ENCODE data around the gene NTSR2.

The NTSR2 gene, protein sequence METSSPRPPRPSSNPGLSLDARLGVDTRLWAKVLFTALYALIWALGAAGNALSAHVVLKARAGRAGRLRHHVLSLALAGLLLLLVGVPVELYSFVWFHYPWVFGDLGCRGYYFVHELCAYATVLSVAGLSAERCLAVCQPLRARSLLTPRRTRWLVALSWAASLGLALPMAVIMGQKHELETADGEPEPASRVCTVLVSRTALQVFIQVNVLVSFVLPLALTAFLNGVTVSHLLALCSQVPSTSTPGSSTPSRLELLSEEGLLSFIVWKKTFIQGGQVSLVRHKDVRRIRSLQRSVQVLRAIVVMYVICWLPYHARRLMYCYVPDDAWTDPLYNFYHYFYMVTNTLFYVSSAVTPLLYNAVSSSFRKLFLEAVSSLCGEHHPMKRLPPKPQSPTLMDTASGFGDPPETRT

DNA sequence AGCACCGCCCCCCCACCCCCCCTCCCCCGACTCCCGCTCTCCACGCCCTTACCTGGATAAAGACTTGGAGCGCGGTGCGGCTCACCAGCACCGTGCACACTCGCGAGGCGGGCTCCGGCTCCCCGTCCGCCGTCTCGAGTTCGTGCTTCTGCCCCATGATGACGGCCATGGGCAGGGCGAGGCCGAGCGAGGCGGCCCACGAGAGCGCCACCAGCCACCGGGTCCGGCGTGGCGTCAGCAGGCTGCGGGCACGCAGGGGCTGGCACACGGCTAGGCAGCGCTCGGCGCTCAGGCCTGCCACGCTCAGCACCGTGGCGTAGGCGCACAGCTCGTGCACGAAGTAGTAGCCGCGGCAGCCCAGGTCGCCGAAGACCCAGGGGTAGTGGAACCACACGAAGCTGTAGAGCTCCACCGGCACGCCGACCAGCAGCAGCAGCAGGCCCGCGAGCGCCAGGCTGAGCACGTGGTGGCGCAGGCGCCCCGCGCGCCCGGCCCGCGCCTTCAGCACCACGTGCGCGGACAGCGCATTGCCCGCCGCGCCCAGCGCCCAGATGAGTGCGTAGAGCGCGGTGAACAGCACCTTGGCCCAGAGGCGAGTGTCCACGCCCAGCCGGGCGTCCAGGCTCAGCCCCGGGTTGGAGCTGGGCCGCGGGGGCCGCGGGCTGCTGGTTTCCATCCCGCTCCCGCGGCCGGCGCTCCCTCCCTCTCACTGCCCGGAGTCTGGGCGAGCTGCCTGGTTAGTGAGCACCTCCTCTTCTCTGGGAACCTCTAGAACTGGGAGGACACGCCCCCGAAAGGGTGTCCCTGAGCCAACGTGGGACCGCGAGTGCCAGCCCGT, at the start of gene NTSR2:
NTSR2 (minus strand) TSS at position 742 of the 838 bp plus-strand sequence; CDS start at position 676, 66 bp downstream.
- H3K27ac ChIP-seq: no peak within 1 kb of the TSS
- TF ChIP-seq, protein P1, sequence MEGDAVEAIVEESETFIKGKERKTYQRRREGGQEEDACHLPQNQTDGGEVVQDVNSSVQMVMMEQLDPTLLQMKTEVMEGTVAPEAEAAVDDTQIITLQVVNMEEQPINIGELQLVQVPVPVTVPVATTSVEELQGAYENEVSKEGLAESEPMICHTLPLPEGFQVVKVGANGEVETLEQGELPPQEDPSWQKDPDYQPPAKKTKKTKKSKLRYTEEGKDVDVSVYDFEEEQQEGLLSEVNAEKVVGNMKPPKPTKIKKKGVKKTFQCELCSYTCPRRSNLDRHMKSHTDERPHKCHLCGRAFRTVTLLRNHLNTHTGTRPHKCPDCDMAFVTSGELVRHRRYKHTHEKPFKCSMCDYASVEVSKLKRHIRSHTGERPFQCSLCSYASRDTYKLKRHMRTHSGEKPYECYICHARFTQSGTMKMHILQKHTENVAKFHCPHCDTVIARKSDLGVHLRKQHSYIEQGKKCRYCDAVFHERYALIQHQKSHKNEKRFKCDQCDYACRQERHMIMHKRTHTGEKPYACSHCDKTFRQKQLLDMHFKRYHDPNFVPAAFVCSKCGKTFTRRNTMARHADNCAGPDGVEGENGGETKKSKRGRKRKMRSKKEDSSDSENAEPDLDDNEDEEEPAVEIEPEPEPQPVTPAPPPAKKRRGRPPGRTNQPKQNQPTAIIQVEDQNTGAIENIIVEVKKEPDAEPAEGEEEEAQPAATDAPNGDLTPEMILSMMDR (conservative IDR thresholded peaks at IDR 0.05): no peak; the same call in 1 of the 2 replicates
- no peak for TF ChIP-seq ZFX (IDR thresholded peaks at IDR 0.05)

DNA sequence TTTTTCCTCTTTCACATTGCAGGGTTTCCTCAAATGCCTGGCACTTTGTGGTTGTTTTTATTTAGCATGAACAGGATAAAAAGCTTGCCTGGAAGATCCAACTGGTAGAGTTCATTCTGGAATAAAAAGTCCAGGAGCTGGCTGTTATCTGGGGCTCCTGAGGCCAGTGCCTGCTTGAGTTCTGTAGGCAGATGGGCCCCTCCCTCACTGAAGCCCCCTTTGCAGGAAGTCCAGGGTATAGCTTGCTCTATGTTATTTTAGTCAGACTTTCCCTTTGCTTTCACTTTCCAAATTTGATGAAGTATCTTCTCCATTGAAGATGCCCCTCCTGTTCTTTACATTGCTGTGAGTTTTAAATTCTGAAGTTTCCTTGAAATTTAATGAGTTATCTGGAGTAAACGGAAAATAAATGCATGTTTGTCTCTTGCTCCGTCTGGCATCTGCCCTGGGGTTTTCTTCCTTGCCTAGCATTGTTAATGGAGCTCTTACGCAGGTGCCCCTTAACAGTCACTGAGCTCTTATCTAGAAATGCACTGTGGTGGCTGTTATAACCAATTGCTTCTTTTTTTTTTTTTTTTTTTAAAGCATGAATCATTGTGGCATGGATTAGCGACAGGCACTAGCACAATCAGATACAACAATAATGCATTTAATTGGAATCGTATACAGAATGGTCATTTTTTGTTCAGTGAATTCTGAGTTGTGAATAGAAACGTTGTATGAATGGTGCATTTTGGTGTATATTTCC, 49.4 kb upstream of the NTSR2 start:
- no peak for TF ChIP-seq ZFX (IDR thresholded peaks at IDR 0.05)
- TF ChIP-seq, protein P1 (conservative IDR thresholded peaks at IDR 0.05): no peak
- H3K27ac ChIP-seq: no peak overlapping the region

DNA sequence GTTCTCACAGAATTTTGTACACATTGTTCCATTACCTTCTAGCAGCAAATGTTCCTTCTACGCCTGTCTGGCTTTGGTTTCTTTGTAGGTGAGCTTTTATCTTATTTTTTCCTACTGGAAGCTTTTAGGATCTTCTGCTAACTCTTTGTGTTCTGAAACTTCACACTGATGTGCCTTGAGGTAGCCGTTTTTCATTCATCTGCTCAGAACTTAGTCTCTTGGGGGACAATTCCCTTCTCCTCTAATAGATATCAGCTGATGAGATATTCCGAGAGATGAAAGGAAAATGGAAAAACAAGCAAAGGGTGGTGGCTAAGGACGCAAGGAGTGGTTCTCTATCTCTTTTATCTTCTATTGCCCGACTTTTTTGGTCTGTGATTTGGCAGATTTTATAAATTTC, 48.6 kb upstream of the NTSR2 start:
- H3K27ac ChIP-seq: no peak overlapping the region

DNA sequence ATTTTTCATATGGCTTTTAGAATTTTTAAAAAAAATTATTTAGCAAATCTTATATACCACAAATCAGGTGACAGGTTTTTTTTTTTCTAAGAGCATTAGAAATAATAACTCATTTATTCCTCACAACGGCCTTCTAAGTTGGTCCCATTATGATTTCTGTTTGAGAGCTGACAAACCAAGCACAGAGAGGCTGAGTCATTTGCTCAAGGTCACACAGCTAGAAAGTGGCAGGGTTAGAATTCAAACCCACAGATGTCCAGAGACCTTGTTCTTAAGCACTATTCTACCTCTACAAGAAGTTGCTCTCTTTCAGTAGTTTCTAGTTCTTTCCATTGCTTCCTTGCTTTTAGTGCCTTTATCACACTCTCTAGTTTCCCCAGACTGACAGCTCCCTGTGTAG, 47.6 kb upstream of the NTSR2 start:
- H3K27ac ChIP-seq: no peak overlapping the region
- TF ChIP-seq ZFX (IDR thresholded peaks at IDR 0.05): no peak
- TF ChIP-seq, protein P1 (conservative IDR thresholded peaks at IDR 0.05): no peak

More for the DNA sequence above, 48.6 kb upstream of the NTSR2 start:
- no peak for TF ChIP-seq ZFX (IDR thresholded peaks at IDR 0.05)
- TF ChIP-seq, protein P1 (conservative IDR thresholded peaks at IDR 0.05): no peak

DNA sequence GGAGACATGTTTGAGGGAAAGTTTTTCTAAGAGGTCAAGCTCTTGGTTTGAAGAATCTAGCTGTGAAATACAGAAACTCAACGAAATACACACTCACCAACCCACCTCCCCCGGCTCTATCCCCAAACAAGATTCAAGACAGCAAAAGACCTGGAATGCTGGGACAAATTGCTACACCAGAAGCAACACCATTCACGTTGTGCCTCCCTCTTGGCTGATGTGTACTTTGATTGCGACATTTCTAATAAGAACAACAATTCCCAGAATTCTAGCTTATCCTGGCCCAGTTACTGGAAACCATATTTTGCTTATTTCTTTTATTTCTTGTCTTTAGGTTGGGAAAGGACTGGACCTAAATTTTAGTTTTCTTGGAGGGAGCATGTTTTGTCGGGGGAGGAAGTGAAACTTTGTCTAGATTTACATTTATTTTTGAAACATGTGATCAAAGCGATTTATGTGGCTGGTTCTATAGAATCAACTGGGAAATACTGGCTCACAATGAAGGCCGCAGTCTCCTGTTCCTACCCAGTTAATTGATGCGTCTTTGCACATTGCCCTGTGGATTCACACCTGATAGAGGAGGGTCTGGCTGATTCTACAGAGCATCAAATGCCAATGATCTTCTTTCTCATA, 46.8 kb upstream of the NTSR2 start:
- H3K27ac ChIP-seq: no peak overlapping the region
- TF ChIP-seq ZFX (IDR thresholded peaks at IDR 0.05): no peak
- TF ChIP-seq, protein P1 (conservative IDR thresholded peaks at IDR 0.05): no peak

DNA sequence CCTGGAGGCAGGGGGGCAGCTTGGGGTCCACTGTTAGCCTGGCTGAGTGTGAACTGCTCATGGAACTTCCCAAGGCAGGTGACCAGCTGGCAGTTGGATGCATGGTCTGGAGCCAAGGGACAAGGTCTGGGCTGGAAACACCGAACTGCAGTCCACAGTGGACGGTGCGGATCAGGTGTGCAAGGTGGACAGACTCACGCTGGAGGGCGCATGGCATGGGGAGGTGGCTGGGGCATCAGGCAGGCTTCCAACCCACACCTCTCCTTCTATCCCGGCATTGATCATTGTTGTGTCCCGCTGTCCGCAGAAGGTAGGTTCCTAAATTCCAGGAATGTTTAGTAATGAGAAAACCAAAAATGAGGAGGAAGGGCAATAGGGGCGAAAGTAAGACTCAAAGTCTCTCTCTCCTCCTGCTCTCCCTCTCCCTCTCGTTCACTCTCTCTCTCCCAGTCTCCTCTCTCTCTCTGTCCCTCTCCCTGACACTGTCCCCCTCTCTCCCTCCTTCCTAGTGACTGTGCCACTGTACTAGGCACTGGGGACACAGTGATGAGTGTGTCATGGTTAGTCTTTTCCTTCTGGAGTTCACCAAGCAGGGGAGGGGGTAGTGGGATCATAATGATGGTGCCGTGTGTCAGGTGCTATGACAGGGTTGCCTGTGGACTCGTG, 46.1 kb upstream of the NTSR2 start:
- TF ChIP-seq, protein P1 (conservative IDR thresholded peaks at IDR 0.05): no peak
- no peak for TF ChIP-seq ZFX (IDR thresholded peaks at IDR 0.05)
- H3K27ac ChIP-seq: no peak overlapping the region

Measured in C4-2B (cell line).